GM18858 (cell line): ENCODE data around the gene MYF6.
"Not testable (repeated sequence)": the region's sequence is repeated elsewhere in the genome, so short reads cannot be mapped to it uniquely, and the experiment has no call there.

Experiments used
- ATAC-seq: cut with Tn5 transposase; IDR thresholded peaks from one replicate; pipeline ENCODE4 v1.9.1; 2021; ENCODE audit not compliant: unreplicated experiment

The MYF6 gene

GRCh38 chr12:80707126-80707829 lies at the start of gene MYF6:
Gene MYF6 (plus strand): TSS chr12:80707634. CDS start chr12:80707720, 86 bp downstream.
- no peak for ATAC-seq

GRCh38 chr12:80659512-80660063 lies 47.8 kb upstream of the MYF6 start:
- ATAC-seq = no peak

- ATAC-seq = no peak
Observed at GRCh38 chr12:80662586-80662985, 44.8 kb upstream of the MYF6 start.

GRCh38 chr12:80670214-80670613 lies 37.2 kb upstream of the MYF6 start:
- ATAC-seq = no peak

- not testable (repeated sequence) for ATAC-seq
Observed at GRCh38 chr12:80676042-80676636, 31.3 kb upstream of the MYF6 start.

- ATAC-seq = no peak
Observed at GRCh38 chr12:80676856-80677255, 30.6 kb upstream of the MYF6 start.

GRCh38 chr12:80677994-80678393 lies 29.4 kb upstream of the MYF6 start:
- ATAC-seq = no peak

- ATAC-seq = no peak
Observed at GRCh38 chr12:80679346-80680131, 27.9 kb upstream of the MYF6 start.

- peak; percentile 82 for ATAC-seq
Observed at GRCh38 chr12:80681287-80681686, 26.1 kb upstream of the MYF6 start.

- ATAC-seq = no peak
Observed at GRCh38 chr12:80681786-80682185, 25.6 kb upstream of the MYF6 start.

- no peak for ATAC-seq
Observed at GRCh38 chr12:80684077-80684495, 23.3 kb upstream of the MYF6 start.

- ATAC-seq = no peak
Observed at GRCh38 chr12:80690090-80690489, 17.3 kb upstream of the MYF6 start.

- no peak for ATAC-seq
Observed at GRCh38 chr12:80690513-80690912, 16.9 kb upstream of the MYF6 start.

GRCh38 chr12:80692114-80692513 lies 15.3 kb upstream of the MYF6 start:
- peak; percentile 49 for ATAC-seq

GRCh38 chr12:80697270-80697887 lies 10.1 kb upstream of the MYF6 start:
- ATAC-seq = no peak

- ATAC-seq = no peak
Observed at GRCh38 chr12:80698256-80698655, 9.2 kb upstream of the MYF6 start.

GRCh38 chr12:80698847-80699542 lies 8.4 kb upstream of the MYF6 start:
- ATAC-seq = no peak

GRCh38 chr12:80700327-80700726 lies 7.1 kb upstream of the MYF6 start:
- no peak for ATAC-seq

- no peak for ATAC-seq
Observed at GRCh38 chr12:80701388-80701787, 6.0 kb upstream of the MYF6 start.
